ENCODE data around the gene ADGRG6.

DNA sequence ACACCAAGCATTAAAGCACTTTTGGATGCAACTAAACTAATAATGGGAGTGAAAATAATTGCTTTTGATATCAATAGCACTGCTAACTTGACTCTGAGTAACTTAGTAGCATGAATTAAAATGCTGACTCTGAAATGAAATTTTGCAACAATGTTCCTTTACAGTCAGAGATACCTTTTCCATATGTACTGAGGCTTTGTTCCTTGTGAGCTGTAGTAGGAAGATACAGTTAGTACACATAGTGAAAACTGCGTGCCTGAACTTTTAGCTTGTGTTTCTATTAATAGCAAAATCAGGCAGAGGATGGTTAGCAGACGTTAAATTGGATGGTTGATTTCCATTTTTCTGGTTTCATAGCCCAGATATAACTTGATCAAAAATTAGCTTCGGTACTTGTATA, 18.6 kb downstream of the ADGRG6 start:
- TF ChIP-seq, protein P1, sequence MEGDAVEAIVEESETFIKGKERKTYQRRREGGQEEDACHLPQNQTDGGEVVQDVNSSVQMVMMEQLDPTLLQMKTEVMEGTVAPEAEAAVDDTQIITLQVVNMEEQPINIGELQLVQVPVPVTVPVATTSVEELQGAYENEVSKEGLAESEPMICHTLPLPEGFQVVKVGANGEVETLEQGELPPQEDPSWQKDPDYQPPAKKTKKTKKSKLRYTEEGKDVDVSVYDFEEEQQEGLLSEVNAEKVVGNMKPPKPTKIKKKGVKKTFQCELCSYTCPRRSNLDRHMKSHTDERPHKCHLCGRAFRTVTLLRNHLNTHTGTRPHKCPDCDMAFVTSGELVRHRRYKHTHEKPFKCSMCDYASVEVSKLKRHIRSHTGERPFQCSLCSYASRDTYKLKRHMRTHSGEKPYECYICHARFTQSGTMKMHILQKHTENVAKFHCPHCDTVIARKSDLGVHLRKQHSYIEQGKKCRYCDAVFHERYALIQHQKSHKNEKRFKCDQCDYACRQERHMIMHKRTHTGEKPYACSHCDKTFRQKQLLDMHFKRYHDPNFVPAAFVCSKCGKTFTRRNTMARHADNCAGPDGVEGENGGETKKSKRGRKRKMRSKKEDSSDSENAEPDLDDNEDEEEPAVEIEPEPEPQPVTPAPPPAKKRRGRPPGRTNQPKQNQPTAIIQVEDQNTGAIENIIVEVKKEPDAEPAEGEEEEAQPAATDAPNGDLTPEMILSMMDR (IDR thresholded peaks at IDR 0.05), result no peak
- TF ChIP-seq POLR2AphosphoS5 (IDR thresholded peaks at IDR 0.05), result no peak
- TF ChIP-seq POLR2A (IDR thresholded peaks at IDR 0.05), result no peak
